Glutamatergic neuron (in vitro differentiated cells): ENCODE data around the gene LMF1. TPM values are rescaled to one million over a fixed set of nuclear protein-coding genes. Genes with fewer than 3 reads are reported as not detected.
A peak's percentile ranks its signal among the peaks of the same experiment; 100 is the strongest.

ENCODE experiments used
- DNase-seq: peaks from one replicate; pipeline ENCODE4 v3.0.0; 2022
- H3K27ac Mint-ChIP-seq: one replicate; pipeline ENCODE4 v1.8.0; 2020; ENCODE audit warnings: mild to moderate bottlenecking, mixed read lengths, inconsistent platforms; ENCODE audit not compliant: unreplicated experiment
- H3K27me3 Mint-ChIP-seq: one replicate; pipeline ENCODE4 v1.8.0; 2020; ENCODE audit warnings: mild to moderate bottlenecking, moderate library complexity, mixed read lengths, inconsistent platforms; ENCODE audit not compliant: unreplicated experiment
- H3K36me3 Mint-ChIP-seq: one replicate; pipeline ENCODE4 v1.8.0; 2020; ENCODE audit warnings: mild to moderate bottlenecking, mixed read lengths, inconsistent platforms; ENCODE audit not compliant: unreplicated experiment
- H3K4me1 Mint-ChIP-seq: one replicate; pipeline ENCODE4 v1.8.0; 2020; ENCODE audit warnings: mild to moderate bottlenecking, low read depth, mixed read lengths, inconsistent platforms; ENCODE audit not compliant: unreplicated experiment
- H3K4me3 Mint-ChIP-seq: one replicate; pipeline ENCODE4 v1.8.0; 2020; ENCODE audit warnings: mild to moderate bottlenecking, mixed read lengths, inconsistent platforms; ENCODE audit not compliant: unreplicated experiment
- H3K9me3 Mint-ChIP-seq: one replicate; pipeline ENCODE4 v1.8.0; 2020; ENCODE audit warnings: mild to moderate bottlenecking, moderate library complexity, mixed read lengths, inconsistent platforms; ENCODE audit not compliant: unreplicated experiment
- CTCF ChIP-seq: fragments of 200-600 bp; sonication (generic); IDR thresholded peaks from one replicate; pipeline ENCODE4 v1.5.0; 2021; ENCODE audit not compliant: partially characterized antibody, unreplicated experiment
- total RNA-seq: library from RNA; stranded (reverse); fragmentation: NEBNext Ultra II Directional; extraction: Animal tissue kit (Norgen Biotek cat#: 25700); gene quantifications from one replicate; pipeline ENCODE4 v1.2.1, GENCODE V29; 2021; ENCODE audit not compliant: unreplicated experiment

Gene LMF1
- total RNA-seq, 1 donor from 2014 or later, result 17.4 TPM

GRCh38 chr16:937311-937710 lies 33.5 kb downstream of the LMF1 start:
- Mint-ChIP-seq H3K4me1 (no peaks in the 10 kb centered on the region), H3K9me3 (peaks cover 8% of the 10 kb centered on the region), H3K4me3 (no peak overlapping the region), H3K27ac (no peak overlapping the region), H3K36me3 (peaks cover 27% of the 10 kb centered on the region), H3K27me3 (peaks cover 3% of the 10 kb centered on the region)
- no peak for DNase-seq
- no peak for TF ChIP-seq CTCF

DNA sequence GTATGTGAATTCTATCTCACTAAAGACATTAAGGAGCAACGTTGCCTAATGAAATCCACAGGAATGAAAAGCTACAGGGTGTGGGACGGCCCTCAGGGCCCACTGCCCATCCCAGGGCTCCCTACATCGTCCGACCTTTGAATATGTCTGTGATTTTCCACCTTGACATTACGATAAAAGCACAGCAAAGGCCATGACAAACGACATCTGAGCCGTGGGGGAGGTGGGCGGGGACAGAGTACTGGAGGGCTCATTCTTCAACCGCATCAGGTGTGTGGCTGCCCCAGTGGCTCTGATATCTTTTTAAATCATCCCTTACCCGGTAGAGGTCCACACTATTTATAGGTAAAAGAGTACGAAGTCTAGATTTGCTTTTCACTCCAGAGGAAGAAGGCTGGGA lies 35.1 kb downstream of the LMF1 start:
- Mint-ChIP-seq H3K27me3 (peaks cover 3% of the 10 kb centered on the region), H3K4me3 (no peak overlapping the region), H3K36me3 (peaks cover 14% of the 10 kb centered on the region), H3K27ac (no peak overlapping the region), H3K4me1 (peaks cover 5% of the 10 kb centered on the region), H3K9me3 (peaks cover 3% of the 10 kb centered on the region)
- no peak for DNase-seq
- TF ChIP-seq CTCF, result no peak

DNA sequence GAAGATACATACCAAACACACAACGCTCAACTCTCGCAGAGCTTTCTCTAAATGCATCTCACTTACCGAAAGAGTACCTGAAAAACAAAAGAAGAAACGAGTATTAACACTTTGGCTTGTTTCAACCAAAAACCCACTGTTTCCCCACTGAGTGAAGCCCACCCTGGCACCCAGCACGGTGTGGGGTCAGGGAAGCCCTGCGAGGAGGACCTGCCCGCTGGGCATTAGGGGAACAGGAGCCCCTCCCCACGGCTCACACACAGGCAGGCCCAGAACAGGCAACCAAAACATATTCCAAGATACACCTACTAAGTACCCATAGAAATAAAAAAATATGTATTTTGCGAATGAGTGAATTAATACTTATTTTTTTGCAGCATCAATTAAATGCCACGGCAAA lies 36.6 kb downstream of the LMF1 start:
- DNase-seq, result no peak
- Mint-ChIP-seq H3K36me3 (peaks cover 7% of the 10 kb centered on the region), H3K27ac (no peak overlapping the region), H3K9me3 (no peaks in the 10 kb centered on the region), H3K4me1 (peaks cover 6% of the 10 kb centered on the region), H3K27me3 (peaks cover 3% of the 10 kb centered on the region), H3K4me3 (no peak overlapping the region)
- TF ChIP-seq CTCF, result no peak

GRCh38 chr16:933581-933980 lies 37.2 kb downstream of the LMF1 start:
- Mint-ChIP-seq H3K4me3 (no peak overlapping the region), H3K9me3 (no peaks in the 10 kb centered on the region), H3K4me1 (peaks cover 6% of the 10 kb centered on the region), H3K36me3 (peaks cover 1% of the 10 kb centered on the region), H3K27me3 (peaks cover 3% of the 10 kb centered on the region), H3K27ac (no peak overlapping the region)
- DNase-seq, result no peak
- no peak for TF ChIP-seq CTCF

- Mint-ChIP-seq H3K27me3 (peaks cover 1% of the 10 kb centered on the region), H3K4me3 (peak overlapping the region; percentile 32), H3K9me3 (no peaks in the 10 kb centered on the region), H3K36me3 (no peaks in the 10 kb centered on the region), H3K4me1 (peaks cover 6% of the 10 kb centered on the region), H3K27ac (no peak overlapping the region)
- TF ChIP-seq CTCF, result no peak
- no peak for DNase-seq
Measured at GRCh38 chr16:932831-933330, 37.9 kb downstream of the LMF1 start.
